ENCODE results near the gene SYT5. TPM values are rescaled to one million over a fixed set of nuclear protein-coding genes. Genes with fewer than 3 reads are reported as not detected.

Gene SYT5
- total and polyA plus RNA-seq, 2 of the 8 experiments (the other 6 are each of a cell fraction or from before 2014, with no cell fraction given) = 0.35 to 0.67 TPM

DNA sequence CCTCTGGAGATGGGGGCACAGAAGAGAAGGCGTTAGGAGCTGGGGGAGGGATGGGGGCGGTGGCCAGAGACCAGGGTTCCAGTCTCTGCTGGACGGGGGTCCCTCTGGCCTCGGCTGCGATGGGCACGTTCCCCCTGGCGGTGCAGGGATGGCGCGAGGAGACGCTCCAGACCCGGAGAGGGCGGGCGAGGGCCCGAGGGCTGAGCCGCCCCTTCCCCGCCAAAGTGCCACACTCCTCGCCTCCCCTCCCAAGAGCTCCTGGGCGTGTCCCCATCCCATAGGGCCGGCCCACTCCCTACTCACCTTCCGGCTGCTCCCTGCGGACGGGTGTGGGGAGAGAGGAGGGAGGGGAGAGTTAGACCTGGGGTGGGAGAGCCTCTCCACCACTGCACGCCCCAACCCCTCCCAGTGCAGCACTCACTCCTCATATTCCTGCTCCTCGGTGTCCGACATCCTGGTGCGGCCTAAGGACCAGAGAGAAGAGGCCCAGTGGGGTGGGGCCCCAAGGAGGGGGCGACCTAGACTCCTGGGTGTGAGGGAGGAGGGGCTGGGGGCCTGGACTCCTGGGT is 33.3 kb downstream of the SYT5 start:
- ChIA-PET CTCF (ENCODE audit: partially characterized antibody) (interaction anchor here (0.6 to 3.4 kb wide), 19 partner anchors 9 to 486 kb away, joined by 3 to 40 read pairs (median 5); partner anchors contain the start of genes DNAAF3, PPP1R12C and TNNI3), POLR2A (ENCODE audit: partially characterized antibody) (interaction anchor here (0.5 to 2.9 kb wide), 27 partner anchors 10 to 453 kb away, joined by 3 to 19 read pairs (median 3); partner anchors contain the start of genes FIZ1, HSPBP1, PPP1R12C and PPP6R1)
- peak; percentile 69 for FAIRE-seq
- peak overlapping the region; percentile 19; the same call in 1 of the 2 replicates for H3K27ac ChIP-seq (ENCODE audit: low read depth, low read length)
- peaks cover 0 to 5% (median 1%) of the 10 kb centered on the region in 4 experiments; a peak in 2 of 8 replicates for H3K36me3 ChIP-seq (ENCODE audit: control insufficient read depth in 2 of 4, insufficient read depth in 4 of 4, low read length in 3 of 4)
- H3K79me1 ChIP-seq (ENCODE audit: low read depth, low read length) = no peaks in the 10 kb centered on the region
- no peaks in the 10 kb centered on the region for H4K20me1 ChIP-seq (replicated peaks in 1 of 2; ENCODE audit: control insufficient read depth in 1 of 2, insufficient read depth in 2 of 2, low read length in 2 of 2)
- peaks cover 6 to 24% (median 13%) of the 10 kb centered on the region in 4 experiments for H3K4me1 ChIP-seq (replicated peaks in 1 of 4; ENCODE audit: control insufficient read depth in 3 of 4, insufficient read depth in 4 of 4, low read length in 3 of 4)
- H3K4me3 ChIP-seq (ENCODE audit: extremely low read depth in 1 of 4, insufficient read depth in 2 of 4, low read depth in 3 of 4, low read length in 4 of 4) = peak overlapping the region; percentile 53 to 83 (median 60)
- peak overlapping the region; percentile 68 to 70 for H3K4me2 ChIP-seq (ENCODE audit: insufficient read depth in 1 of 2, low read depth in 2 of 2, low read length in 2 of 2)
- peak overlapping the region; percentile 87; the same call in 1 of the 2 replicates for H2BK5ac ChIP-seq (ENCODE audit: low read depth, low read length)
- peak overlapping the region; percentile 66 for H3K4ac ChIP-seq (replicated peaks; ENCODE audit: insufficient read length, low read depth, low read length)
- peak overlapping the region; percentile 97 for H3K18ac ChIP-seq (ENCODE audit: extremely low read depth, low read length)
- H3K9ac ChIP-seq (replicated peaks in 1 of 4; ENCODE audit: extremely low read depth in 1 of 4, low read depth in 3 of 4, low read length in 3 of 4) = peak overlapping the region in 1 of 4 experiments; percentile 38; a peak in 1 of 7 replicates
- no peak overlapping the region; the same call in 1 of the 2 replicates for H4K8ac ChIP-seq (ENCODE audit: extremely low read depth, insufficient read depth, low read length)
- no peaks in the 10 kb centered on the region for H3K9me3 ChIP-seq (ENCODE audit: insufficient read depth in 2 of 2, low read depth in 1 of 2, low read length in 1 of 2)
- H2BK12ac ChIP-seq (ENCODE audit: low read depth, low read length) = peak overlapping the region; percentile 60; the same call in 1 of the 2 replicates
- no peak overlapping the region for H3K14ac ChIP-seq (ENCODE audit: insufficient read length)
- no peak overlapping the region for H2AK5ac ChIP-seq (ENCODE audit: low read depth, low read length)
- no peaks in the 10 kb centered on the region for H3K27me3 ChIP-seq (replicated peaks in 1 of 4; ENCODE audit: control insufficient read depth in 3 of 4, extremely low read depth in 1 of 4, insufficient read depth in 3 of 4, low read length in 3 of 4)
- peak; percentile 73 to 88 for DNase-seq (ENCODE audit: low read depth in 1 of 2, low spot score in 2 of 2)
- no peak overlapping the region for H2BK120ac ChIP-seq (replicated peaks; ENCODE audit: low read depth, low read length)
- peak overlapping the region; percentile 90 for H3K56ac ChIP-seq (replicated peaks; ENCODE audit: insufficient read length, low read depth, low read length)
- peak overlapping the region; percentile 98 for H4K91ac ChIP-seq (replicated peaks; ENCODE audit: insufficient read length, low read length)
- no peaks in the 10 kb centered on the region for H3K79me2 ChIP-seq (ENCODE audit: control insufficient read depth in 1 of 2, insufficient read depth in 2 of 2, low read length in 2 of 2)
- peak overlapping the region; percentile 91 for H4K5ac ChIP-seq (ENCODE audit: insufficient read length, low read depth, low read length)
- H3K23ac ChIP-seq (ENCODE audit: insufficient read length) = no peak overlapping the region
- WGBS, 2 experiments (ENCODE audit: extremely low coverage in 1 of 2, insufficient coverage in 1 of 2, insufficient read length in 1 of 2, insufficient replicate concordance in 2 of 2, low coverage in 1 of 2, low lambda C conversion rate in 2 of 2, missing lambda C conversion rate in 1 of 2) = 3% methylated on average over 14 of the region's 27 CpGs; no CpG with 5 or more reads in 1 of the 2 experiments
- no peak overlapping the region for H2BK20ac ChIP-seq (ENCODE audit: low read length)
- H3K23me2 ChIP-seq (ENCODE audit: low read depth, low read length) = peaks cover 7% of the 10 kb centered on the region; the same call in 1 of the 2 replicates
- H2BK15ac ChIP-seq (ENCODE audit: low read length) = no peak overlapping the region
- no peak overlapping the region for H2AFZ ChIP-seq (ENCODE audit: low read length)
- TF ChIP-seq TEAD4 (IDR thresholded peaks at IDR 0.05; ENCODE audit: low read depth, low read length) = no peak
- TF ChIP-seq YY1 (IDR thresholded peaks at IDR 0.05; ENCODE audit: low read depth, low read length) = no peak
- peak; percentile 92 for TF ChIP-seq KDM4A (IDR thresholded peaks at IDR 0.05; ENCODE audit: low read depth, low read length, severe bottlenecking)
- TF ChIP-seq, protein P1, sequence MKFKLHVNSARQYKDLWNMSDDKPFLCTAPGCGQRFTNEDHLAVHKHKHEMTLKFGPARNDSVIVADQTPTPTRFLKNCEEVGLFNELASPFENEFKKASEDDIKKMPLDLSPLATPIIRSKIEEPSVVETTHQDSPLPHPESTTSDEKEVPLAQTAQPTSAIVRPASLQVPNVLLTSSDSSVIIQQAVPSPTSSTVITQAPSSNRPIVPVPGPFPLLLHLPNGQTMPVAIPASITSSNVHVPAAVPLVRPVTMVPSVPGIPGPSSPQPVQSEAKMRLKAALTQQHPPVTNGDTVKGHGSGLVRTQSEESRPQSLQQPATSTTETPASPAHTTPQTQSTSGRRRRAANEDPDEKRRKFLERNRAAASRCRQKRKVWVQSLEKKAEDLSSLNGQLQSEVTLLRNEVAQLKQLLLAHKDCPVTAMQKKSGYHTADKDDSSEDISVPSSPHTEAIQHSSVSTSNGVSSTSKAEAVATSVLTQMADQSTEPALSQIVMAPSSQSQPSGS (IDR thresholded peaks at IDR 0.05; ENCODE audit: low read length) = no peak
- TF ChIP-seq JUN (IDR thresholded peaks at IDR 0.05; ENCODE audit: low read depth, low read length) = no peak
- TF ChIP-seq BACH1 (IDR thresholded peaks at IDR 0.05; ENCODE audit: low read length) = no peak
- TF ChIP-seq EZH2 (IDR thresholded peaks at IDR 0.05; ENCODE audit: low read depth, low read length, severe bottlenecking) = no peak
- no peak for TF ChIP-seq TCF12 (IDR thresholded peaks at IDR 0.05; ENCODE audit: low read depth, low read length)
- TF ChIP-seq, protein P2, sequence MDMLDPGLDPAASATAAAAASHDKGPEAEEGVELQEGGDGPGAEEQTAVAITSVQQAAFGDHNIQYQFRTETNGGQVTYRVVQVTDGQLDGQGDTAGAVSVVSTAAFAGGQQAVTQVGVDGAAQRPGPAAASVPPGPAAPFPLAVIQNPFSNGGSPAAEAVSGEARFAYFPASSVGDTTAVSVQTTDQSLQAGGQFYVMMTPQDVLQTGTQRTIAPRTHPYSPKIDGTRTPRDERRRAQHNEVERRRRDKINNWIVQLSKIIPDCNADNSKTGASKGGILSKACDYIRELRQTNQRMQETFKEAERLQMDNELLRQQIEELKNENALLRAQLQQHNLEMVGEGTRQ (IDR thresholded peaks at IDR 0.05; ENCODE audit: low read length) = no peak

Data from H1 (cell line).